Femur (tissue), 1 donor: ENCODE results near the gene SAMD14.
A peak's percentile ranks its signal among the peaks of the same experiment; 100 is the strongest.

Experiments used
- DNase-seq: peaks from one replicate; pipeline ENCODE4 v3.0.0-alpha.2; 2017

The SAMD14 gene

DNA sequence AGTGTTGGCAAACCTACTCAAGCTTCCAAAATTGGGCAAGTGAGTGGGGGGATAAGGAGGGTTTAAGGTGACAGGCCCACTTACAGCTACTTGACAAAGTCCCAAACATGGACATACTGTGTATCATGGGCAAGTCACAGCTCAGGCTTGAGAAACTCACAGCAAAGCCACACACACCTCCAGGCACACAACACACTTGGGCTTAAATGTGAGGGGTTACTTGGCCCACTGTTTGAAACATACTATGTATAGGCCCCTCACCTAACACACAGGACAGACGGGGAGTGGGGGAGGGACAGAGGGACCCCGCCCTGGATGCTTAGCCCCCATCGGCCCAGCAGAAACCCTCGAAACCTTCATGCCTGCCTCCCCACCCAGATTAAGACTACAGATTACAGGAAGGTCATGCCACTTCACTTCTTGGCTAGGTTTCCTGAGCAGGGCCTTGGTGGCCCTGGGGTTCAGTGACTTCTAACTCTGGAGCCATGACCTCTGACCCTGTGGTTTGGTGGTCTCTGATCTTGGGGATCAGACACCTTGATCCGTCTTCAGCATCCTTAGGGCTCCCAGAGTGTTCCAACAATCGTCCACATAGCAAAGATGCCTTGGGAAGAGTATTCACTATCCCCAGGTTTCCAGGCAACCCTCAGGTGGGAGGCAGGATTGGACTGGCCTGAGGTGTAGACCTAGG, 2.3 kb upstream of the SAMD14 start:
- DNase-seq: no peak

DNA sequence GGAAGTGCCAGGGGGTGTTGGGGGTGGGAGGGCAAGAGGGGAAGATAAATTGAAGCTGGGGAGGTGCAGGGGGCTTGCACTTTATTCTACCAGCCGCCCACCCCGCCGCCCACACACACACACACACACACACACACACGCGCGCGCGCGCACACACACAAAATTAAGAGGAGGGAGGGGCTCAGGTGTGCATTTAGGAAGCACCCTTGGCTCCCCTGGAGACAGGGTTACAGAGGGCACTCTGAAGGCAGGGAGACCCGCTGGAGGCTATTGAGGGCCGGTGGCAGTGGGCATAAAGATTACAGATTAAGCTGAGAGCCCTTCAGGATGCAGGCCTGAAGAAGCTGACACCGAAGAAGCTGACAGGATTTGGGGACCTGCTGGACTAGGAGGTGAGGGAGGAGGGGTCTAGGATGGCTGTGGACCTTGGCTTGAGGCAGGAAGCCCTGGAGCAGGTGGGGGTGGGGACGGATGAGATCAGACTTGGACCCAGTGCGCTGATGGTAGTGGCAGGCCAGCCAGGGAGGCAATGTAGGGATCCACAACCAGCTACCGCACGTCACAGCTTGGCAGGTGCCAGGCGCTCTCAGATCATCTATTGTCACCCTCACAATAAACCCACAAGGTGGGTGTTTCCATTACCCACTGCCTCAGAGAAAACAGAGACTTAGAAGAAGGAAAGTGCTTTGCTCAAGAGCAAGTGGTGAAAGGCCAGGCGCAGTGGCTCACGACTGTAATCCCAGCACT, 772 bp upstream of the SAMD14 start:
- peak; percentile 37 for DNase-seq

- DNase-seq: no peak
Observed at GRCh38 chr17:50129353-50129727, 620 bp downstream of the SAMD14 start.

- DNase-seq: peak; percentile 43
Observed at GRCh38 chr17:50128441-50129352, 1.3 kb downstream of the SAMD14 start.

DNA sequence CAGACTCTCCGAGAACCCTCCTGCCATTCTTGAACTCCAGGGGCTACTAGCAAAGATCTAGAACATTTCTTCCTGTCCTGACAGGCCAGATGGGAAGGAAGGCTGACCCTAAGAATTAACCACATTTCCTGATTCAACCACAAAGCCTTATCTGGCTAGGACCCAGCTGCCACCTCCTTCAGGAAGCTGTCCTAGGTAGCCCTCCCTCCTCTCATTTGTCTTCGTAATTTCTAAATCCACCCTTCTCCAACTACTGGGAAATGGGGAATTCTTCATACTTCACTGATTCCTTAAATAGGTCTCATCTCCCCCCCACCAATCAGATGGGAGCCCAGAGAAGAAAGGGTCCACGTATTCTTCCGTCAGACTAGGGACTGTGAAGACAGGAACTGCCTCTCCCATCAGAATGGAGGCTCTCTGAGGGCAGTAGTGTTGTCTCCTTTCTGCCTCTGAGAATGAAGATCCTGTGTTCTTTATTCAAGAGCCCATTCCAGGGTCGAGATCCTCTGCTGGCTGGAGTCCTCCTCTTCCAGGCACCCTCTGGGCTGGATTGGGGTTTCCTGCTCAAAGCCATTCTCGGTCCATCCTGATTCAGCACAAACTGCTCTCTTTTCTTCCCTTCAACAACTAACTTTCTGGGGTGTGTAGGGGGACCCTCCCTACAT, 2.1 kb downstream of the SAMD14 start:
- DNase-seq: no peak

- no peak for DNase-seq
Observed at GRCh38 chr17:50125420-50125997, 4.5 kb downstream of the SAMD14 start.

- no peak for DNase-seq
Observed at GRCh38 chr17:50123649-50124349, 6.2 kb downstream of the SAMD14 start.

GRCh38 chr17:50122945-50123344, 7.0 kb downstream of the SAMD14 start:
- no peak for DNase-seq

- no peak for DNase-seq
Observed at GRCh38 chr17:50120475-50121253, 9.3 kb downstream of the SAMD14 start.

- DNase-seq: no peak
Observed at GRCh38 chr17:50118828-50119218, 11.1 kb downstream of the SAMD14 start.

DNA sequence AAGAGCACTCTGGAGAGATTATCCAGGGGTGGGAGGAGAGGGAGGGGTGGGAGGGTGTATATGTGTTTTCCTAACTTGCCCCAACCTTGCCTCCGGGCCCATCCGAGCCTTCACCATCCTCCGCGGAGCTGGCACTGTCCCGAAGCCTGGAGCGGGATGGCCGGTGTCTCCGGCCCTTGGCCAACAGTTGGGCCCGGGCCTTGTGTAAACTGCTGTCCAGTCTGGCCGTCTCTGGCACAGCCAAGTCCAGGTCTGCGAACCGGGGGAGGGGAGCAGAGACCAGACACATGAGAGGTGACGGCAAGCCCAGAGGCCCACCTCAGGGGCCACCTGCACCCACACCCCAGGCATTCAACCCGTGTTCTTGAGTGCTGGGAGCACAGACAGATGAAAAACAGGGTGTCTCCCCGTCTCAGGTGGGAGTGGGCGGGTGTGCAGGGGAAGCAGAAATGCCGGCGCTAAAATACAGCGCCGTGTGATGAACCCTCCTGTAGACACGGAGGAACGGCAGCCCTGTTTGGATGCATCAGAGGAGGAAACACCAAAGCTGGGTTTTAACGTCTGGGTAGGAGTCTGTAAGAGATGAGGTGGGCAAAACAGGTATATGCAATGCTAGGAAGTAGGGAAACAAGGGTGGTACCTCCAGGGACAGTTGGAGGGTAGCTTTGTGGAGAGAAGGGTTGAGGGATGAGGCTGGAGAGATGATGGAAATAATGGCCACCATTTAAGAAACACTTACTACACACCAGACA, 11.7 kb downstream of the SAMD14 start:
- no peak for DNase-seq

DNA sequence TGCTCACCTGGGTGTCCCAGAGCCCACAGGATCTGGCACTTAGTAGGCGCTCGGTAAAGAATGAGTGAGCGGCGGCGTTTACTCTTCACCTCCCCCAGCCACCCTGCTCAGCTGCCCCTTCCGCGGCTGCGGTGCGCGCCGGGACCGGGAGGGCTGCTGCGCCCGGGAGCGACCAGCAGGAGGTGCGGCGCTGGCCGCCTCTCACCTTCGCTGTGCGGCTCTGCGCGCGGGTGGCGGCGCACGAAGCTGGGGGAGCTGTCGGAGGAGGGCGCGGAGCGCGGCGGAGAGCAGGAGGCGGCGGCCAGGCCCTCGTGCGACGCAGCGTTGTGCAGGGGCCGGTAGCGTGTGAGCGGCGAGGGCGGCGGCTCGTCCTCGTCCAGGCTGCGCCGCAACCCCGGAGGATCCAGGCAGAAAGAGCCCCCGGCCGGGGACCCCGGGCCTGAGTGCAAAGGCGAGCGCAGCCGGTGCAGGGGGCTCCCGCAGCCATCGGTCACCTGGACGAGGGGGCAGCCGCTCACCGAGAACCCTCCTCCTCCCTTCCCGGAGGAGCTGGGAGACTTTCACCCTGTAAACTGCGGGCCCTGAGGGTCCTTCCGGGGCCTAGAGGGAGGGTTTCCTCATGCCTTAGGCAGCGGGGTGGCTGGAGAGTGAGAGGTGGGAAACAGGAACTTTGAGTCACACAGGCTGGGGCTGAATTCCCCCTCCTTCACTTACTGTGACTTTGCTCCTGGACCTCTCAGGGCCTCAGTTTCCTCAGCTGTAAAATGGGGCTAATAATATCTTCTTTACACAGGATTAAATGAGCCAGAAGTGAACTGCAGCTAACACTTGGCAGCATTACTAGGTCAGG, 12.5 kb downstream of the SAMD14 start:
- peak; percentile 78 for DNase-seq

- DNase-seq: no peak
Observed at GRCh38 chr17:50115756-50116155, 14.2 kb downstream of the SAMD14 start.

DNA sequence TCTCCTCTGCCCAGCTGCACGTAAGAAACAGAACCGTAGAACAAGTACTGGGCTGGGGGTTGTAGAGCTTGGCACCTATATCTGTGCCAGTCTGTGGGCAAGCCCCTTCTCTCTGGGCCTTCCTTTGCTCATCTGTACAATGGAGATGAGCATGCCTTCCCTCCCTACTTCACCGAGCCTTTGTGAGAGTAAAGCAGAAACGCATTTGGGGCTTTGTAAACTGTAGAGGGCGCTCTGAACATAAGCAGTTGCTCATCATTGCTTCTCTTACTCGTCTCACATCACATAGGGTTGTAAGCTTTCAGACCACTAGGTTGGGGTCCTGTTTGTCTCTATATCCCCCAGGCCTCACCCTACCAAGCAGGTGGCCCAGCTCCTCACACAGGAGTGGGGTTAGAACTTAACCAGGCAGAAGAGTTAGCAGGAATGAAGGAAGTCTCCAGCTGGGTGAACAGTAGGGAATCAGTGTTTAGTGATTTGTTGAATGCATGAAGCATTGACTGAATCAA, 15.1 kb downstream of the SAMD14 start:
- no peak for DNase-seq

- DNase-seq: no peak
Observed at GRCh38 chr17:50114401-50114800, 15.6 kb downstream of the SAMD14 start.

DNA sequence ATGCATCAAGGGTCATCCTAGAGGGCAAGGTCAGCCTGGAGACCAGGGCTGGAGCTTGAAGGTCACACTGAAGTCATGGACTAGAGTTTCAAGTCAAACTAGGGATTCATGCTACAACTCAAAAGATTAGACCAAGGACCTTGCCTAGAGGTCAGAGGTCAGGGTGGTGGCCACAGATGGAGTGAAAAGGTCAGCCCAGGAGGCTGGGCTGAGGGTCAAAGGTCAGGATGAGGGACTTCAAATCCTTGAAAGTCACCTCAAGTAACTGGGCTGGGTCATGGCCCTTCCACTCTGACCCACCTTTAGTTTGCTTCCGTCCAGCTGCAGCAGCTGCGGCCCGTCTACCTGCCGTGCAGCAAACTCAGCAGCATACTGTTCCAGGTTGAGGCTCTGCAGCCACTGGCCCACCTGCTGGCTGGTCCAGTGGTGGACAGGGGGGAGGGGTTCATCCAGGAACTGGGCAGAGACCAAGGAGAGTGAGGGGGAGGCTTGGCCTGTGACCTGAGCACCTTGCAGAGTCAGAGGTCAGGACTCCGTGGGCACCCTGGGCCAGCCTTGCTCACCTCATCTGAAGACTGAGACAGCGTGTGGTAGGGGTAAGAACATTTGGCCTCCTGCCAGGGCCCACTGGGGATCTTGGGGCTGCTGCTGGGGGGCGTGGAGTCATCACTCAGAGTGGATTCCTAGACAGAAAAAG, 16.2 kb downstream of the SAMD14 start:
- no peak for DNase-seq

DNA sequence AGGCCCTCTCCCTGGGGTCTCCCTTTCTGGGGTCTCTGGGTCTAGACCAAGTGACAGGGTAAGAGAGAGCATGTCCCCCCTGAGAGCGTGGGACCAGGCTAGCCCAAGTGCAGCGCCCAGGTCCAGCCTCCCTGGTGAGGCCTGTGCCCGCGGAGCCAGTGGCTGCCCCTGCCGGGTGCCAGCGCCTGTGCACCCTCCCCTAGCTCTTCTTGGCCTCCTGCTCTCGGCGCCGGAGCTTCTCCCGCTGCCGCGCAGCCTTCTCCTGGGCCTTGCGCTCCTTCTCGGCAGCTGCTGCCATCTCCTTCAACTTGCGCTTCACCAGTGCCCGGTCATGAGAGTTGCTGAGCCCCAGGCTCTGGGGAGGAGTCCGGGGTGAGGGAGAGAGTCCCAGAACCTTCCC, 17.3 kb downstream of the SAMD14 start:
- no peak for DNase-seq
